Measurements from ENCODE around the gene AHCYL2. TPM values are rescaled to one million over a fixed set of nuclear protein-coding genes. Genes with fewer than 3 reads are reported as not detected.

The AHCYL2 gene
- total and polyA plus RNA-seq, 2 of the 8 experiments (the other 6 are each of a cell fraction or from before 2014, with no cell fraction given), result 20.7 to 25.4 TPM

DNA sequence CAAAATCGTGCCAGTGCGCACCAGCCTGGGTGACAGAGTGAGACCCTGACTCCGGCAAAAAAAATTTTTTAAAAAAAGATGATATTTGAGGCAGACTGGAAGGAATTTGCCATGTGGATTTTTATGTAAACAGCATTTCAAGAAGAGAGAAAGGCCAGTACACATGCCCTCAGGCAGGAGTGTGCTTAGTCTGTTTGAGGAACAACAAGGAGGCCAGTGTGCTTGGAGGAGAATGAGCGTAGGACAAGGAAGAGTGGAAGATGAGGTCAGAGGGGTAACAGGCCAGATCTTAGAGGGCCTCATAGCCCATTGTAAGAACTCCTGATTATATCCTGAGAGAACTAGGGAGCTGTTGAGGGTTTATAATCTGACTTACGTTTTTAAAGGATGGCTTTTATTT is 192.2 kb downstream of the AHCYL2 start (continued):
- TF ChIP-seq, protein P1, sequence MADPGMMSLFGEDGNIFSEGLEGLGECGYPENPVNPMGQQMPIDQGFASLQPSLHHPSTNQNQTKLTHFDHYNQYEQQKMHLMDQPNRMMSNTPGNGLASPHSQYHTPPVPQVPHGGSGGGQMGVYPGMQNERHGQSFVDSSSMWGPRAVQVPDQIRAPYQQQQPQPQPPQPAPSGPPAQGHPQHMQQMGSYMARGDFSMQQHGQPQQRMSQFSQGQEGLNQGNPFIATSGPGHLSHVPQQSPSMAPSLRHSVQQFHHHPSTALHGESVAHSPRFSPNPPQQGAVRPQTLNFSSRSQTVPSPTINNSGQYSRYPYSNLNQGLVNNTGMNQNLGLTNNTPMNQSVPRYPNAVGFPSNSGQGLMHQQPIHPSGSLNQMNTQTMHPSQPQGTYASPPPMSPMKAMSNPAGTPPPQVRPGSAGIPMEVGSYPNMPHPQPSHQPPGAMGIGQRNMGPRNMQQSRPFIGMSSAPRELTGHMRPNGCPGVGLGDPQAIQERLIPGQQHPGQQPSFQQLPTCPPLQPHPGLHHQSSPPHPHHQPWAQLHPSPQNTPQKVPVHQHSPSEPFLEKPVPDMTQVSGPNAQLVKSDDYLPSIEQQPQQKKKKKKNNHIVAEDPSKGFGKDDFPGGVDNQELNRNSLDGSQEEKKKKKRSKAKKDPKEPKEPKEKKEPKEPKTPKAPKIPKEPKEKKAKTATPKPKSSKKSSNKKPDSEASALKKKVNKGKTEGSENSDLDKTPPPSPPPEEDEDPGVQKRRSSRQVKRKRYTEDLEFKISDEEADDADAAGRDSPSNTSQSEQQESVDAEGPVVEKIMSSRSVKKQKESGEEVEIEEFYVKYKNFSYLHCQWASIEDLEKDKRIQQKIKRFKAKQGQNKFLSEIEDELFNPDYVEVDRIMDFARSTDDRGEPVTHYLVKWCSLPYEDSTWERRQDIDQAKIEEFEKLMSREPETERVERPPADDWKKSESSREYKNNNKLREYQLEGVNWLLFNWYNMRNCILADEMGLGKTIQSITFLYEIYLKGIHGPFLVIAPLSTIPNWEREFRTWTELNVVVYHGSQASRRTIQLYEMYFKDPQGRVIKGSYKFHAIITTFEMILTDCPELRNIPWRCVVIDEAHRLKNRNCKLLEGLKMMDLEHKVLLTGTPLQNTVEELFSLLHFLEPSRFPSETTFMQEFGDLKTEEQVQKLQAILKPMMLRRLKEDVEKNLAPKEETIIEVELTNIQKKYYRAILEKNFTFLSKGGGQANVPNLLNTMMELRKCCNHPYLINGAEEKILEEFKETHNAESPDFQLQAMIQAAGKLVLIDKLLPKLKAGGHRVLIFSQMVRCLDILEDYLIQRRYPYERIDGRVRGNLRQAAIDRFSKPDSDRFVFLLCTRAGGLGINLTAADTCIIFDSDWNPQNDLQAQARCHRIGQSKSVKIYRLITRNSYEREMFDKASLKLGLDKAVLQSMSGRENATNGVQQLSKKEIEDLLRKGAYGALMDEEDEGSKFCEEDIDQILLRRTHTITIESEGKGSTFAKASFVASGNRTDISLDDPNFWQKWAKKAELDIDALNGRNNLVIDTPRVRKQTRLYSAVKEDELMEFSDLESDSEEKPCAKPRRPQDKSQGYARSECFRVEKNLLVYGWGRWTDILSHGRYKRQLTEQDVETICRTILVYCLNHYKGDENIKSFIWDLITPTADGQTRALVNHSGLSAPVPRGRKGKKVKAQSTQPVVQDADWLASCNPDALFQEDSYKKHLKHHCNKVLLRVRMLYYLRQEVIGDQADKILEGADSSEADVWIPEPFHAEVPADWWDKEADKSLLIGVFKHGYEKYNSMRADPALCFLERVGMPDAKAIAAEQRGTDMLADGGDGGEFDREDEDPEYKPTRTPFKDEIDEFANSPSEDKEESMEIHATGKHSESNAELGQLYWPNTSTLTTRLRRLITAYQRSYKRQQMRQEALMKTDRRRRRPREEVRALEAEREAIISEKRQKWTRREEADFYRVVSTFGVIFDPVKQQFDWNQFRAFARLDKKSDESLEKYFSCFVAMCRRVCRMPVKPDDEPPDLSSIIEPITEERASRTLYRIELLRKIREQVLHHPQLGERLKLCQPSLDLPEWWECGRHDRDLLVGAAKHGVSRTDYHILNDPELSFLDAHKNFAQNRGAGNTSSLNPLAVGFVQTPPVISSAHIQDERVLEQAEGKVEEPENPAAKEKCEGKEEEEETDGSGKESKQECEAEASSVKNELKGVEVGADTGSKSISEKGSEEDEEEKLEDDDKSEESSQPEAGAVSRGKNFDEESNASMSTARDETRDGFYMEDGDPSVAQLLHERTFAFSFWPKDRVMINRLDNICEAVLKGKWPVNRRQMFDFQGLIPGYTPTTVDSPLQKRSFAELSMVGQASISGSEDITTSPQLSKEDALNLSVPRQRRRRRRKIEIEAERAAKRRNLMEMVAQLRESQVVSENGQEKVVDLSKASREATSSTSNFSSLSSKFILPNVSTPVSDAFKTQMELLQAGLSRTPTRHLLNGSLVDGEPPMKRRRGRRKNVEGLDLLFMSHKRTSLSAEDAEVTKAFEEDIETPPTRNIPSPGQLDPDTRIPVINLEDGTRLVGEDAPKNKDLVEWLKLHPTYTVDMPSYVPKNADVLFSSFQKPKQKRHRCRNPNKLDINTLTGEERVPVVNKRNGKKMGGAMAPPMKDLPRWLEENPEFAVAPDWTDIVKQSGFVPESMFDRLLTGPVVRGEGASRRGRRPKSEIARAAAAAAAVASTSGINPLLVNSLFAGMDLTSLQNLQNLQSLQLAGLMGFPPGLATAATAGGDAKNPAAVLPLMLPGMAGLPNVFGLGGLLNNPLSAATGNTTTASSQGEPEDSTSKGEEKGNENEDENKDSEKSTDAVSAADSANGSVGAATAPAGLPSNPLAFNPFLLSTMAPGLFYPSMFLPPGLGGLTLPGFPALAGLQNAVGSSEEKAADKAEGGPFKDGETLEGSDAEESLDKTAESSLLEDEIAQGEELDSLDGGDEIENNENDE (IDR thresholded peaks at IDR 0.05; ENCODE audit: insufficient replicate concordance, low read length), result no peak
- TF ChIP-seq ASH2L (IDR thresholded peaks at IDR 0.05; ENCODE audit: low read length) (no peak), JUN (IDR thresholded peaks at IDR 0.05; ENCODE audit: low read depth, low read length) (no peak)
- TF ChIP-seq, protein P2, sequence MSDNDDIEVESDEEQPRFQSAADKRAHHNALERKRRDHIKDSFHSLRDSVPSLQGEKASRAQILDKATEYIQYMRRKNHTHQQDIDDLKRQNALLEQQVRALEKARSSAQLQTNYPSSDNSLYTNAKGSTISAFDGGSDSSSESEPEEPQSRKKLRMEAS (IDR thresholded peaks at IDR 0.05), result no peak
